Measurements from ENCODE around the gene RAB3D. TPM values are rescaled to one million over a fixed set of nuclear protein-coding genes. Genes with fewer than 3 reads are reported as not detected.
A peak's percentile ranks its signal among the peaks of the same experiment; 100 is the strongest.
"Not testable (repeated sequence)": the region's sequence is repeated elsewhere in the genome, so short reads cannot be mapped to it uniquely, and the experiment has no call there.

The RAB3D gene
- total and polyA plus RNA-seq, 2 donors: 5.1 to 7.8 TPM

- Histone ChIP-seq H3K9me3 (ENCODE audit: control insufficient read depth in 2 of 2, insufficient read depth in 1 of 2, low read length in 1 of 2) (peaks cover 4 to 21% of the 10 kb centered on the region in 2 donors), H3K27me3 (ENCODE audit: control insufficient read depth in 2 of 2, insufficient read depth in 1 of 2, low read length in 1 of 2) (no peaks in the 10 kb centered on the region), H3K36me3 (ENCODE audit: control insufficient read depth in 2 of 2, insufficient read depth in 2 of 2, low read length in 1 of 2) (peaks cover 3 to 7% of the 10 kb centered on the region in 2 donors), H3K27ac (ENCODE audit: low read depth in 1 of 2, low read length in 1 of 2) (peak within 1 kb of the TSS; percentile 77 to 96), H3K4me3 (ENCODE audit: low read length in 2 of 2) (peak within 1 kb of the TSS; percentile 79 to 95), H3K4me1 (ENCODE audit: control insufficient read depth in 2 of 2, insufficient read depth in 2 of 2, low read length in 2 of 2) (peaks cover 16 to 40% of the 10 kb centered on the region in 2 donors)
- WGBS: under 1% methylated on average over 50 of the region's 50 CpGs
- DNase-seq (ENCODE audit: low read depth in 6 of 9, low spot score in 9 of 9): peak; percentile 93 to 100 (median 98)
Observed at GRCh38 chr19:11346104-11346940, 6.9 kb upstream of the RAB3D start, which contains the start of the genes CCDC159 and TMEM205. TSS of gene CCDC159 (plus strand) at chr19:11346519. CDS start at chr19:11346607, 88 bp downstream. TSS of gene TMEM205 (minus strand) at chr19:11346268. CDS start at chr19:11345619, 649 bp downstream.

- Histone ChIP-seq H3K4me3 (ENCODE audit: low read length in 2 of 2) (peak overlapping the region; percentile 79 to 95), H3K36me3 (ENCODE audit: control insufficient read depth in 2 of 2, insufficient read depth in 2 of 2, low read length in 1 of 2) (peaks cover 3 to 10% of the 10 kb centered on the region in 2 donors), H3K27ac (ENCODE audit: low read depth in 1 of 2, low read length in 1 of 2) (peak overlapping the region in 1 of 2 donors; percentile 31), H3K4me1 (ENCODE audit: control insufficient read depth in 2 of 2, insufficient read depth in 2 of 2, low read length in 2 of 2) (peaks cover 16 to 40% of the 10 kb centered on the region in 2 donors), H3K27me3 (ENCODE audit: control insufficient read depth in 2 of 2, insufficient read depth in 1 of 2, low read length in 1 of 2) (no peaks in the 10 kb centered on the region), H3K9me3 (ENCODE audit: control insufficient read depth in 2 of 2, insufficient read depth in 1 of 2, low read length in 1 of 2) (peaks cover 4 to 22% of the 10 kb centered on the region in 2 donors)
- no peak for DNase-seq (ENCODE audit: low read depth in 6 of 9, low spot score in 9 of 9)
- 72% methylated on average over 15 of the region's 15 CpGs for WGBS
Observed at GRCh38 chr19:11345122-11345803, 5.8 kb upstream of the RAB3D start.

- Histone ChIP-seq H3K9me3 (ENCODE audit: control insufficient read depth in 2 of 2, insufficient read depth in 1 of 2, low read length in 1 of 2) (peaks cover 0 to 11% of the 10 kb centered on the region in 2 donors), H3K36me3 (ENCODE audit: control insufficient read depth in 2 of 2, insufficient read depth in 2 of 2, low read length in 1 of 2) (peaks cover 0 to 10% of the 10 kb centered on the region in 2 donors), H3K4me1 (ENCODE audit: control insufficient read depth in 2 of 2, insufficient read depth in 2 of 2, low read length in 2 of 2) (peaks cover 16 to 55% of the 10 kb centered on the region in 2 donors), H3K27me3 (ENCODE audit: control insufficient read depth in 2 of 2, insufficient read depth in 1 of 2, low read length in 1 of 2) (no peaks in the 10 kb centered on the region), H3K27ac (ENCODE audit: low read depth in 1 of 2, low read length in 1 of 2) (no peak overlapping the region), H3K4me3 (ENCODE audit: low read length in 2 of 2) (no peak overlapping the region)
- DNase-seq (ENCODE audit: low read depth in 6 of 9, low spot score in 9 of 9): no peak
- WGBS: 97% methylated on average over 3 of the region's 3 CpGs
Observed at GRCh38 chr19:11342429-11342828, 3.0 kb upstream of the RAB3D start.

- Histone ChIP-seq H3K4me1 (ENCODE audit: control insufficient read depth in 2 of 2, insufficient read depth in 2 of 2, low read length in 2 of 2) (peaks cover 4 to 43% of the 10 kb centered on the region in 2 donors), H3K4me3 (ENCODE audit: low read length in 2 of 2) (peak overlapping the region; percentile 63 to 73), H3K36me3 (ENCODE audit: control insufficient read depth in 2 of 2, insufficient read depth in 2 of 2, low read length in 1 of 2) (peaks cover 8 to 24% of the 10 kb centered on the region in 2 donors), H3K9me3 (ENCODE audit: control insufficient read depth in 2 of 2, insufficient read depth in 1 of 2, low read length in 1 of 2) (peaks cover 0 to 11% of the 10 kb centered on the region in 2 donors), H3K27ac (ENCODE audit: low read depth in 1 of 2, low read length in 1 of 2) (peak overlapping the region in 1 of 2 donors; percentile 81)
- not testable (repeated sequence) for H3K27me3 ChIP-seq (ENCODE audit: control insufficient read depth in 2 of 2, insufficient read depth in 1 of 2, low read length in 1 of 2); DNase-seq (ENCODE audit: low read depth in 6 of 9, low spot score in 9 of 9)
- 93% methylated on average over 8 of the region's 8 CpGs for WGBS
Observed at GRCh38 chr19:11340099-11340467, 626 bp upstream of the RAB3D start.

- Histone ChIP-seq H3K36me3 (ENCODE audit: control insufficient read depth in 2 of 2, insufficient read depth in 2 of 2, low read length in 1 of 2) (peaks cover 13 to 26% of the 10 kb centered on the region in 2 donors), H3K4me3 (ENCODE audit: low read length in 2 of 2) (peak overlapping the region; percentile 63 to 73), H3K4me1 (ENCODE audit: control insufficient read depth in 2 of 2, insufficient read depth in 2 of 2, low read length in 2 of 2) (peaks cover 4 to 33% of the 10 kb centered on the region in 2 donors), H3K27ac (ENCODE audit: low read depth in 1 of 2, low read length in 1 of 2) (peak overlapping the region; percentile 81 to 85), H3K9me3 (ENCODE audit: control insufficient read depth in 2 of 2, insufficient read depth in 1 of 2, low read length in 1 of 2) (peaks cover 0 to 12% of the 10 kb centered on the region in 2 donors), H3K27me3 (ENCODE audit: control insufficient read depth in 2 of 2, insufficient read depth in 1 of 2, low read length in 1 of 2) (no peaks in the 10 kb centered on the region)
- DNase-seq (ENCODE audit: low read depth in 6 of 9, low spot score in 9 of 9): no peak
- WGBS: 43% methylated on average over 21 of the region's 21 CpGs
Observed at GRCh38 chr19:11338569-11339253, 746 bp downstream of the RAB3D start.

- peaks cover 4 to 33% of the 10 kb centered on the region in 2 donors for H3K4me1 ChIP-seq (ENCODE audit: control insufficient read depth in 2 of 2, insufficient read depth in 2 of 2, low read length in 2 of 2)
- 86% methylated on average over 7 of the region's 7 CpGs for WGBS
- peak in 1 of 9 donors; percentile 31 for DNase-seq (ENCODE audit: low read depth in 6 of 9, low spot score in 9 of 9)
- H3K9me3 ChIP-seq (ENCODE audit: control insufficient read depth in 2 of 2, insufficient read depth in 1 of 2, low read length in 1 of 2): peaks cover 0 to 12% of the 10 kb centered on the region in 2 donors
- H3K4me3 ChIP-seq (ENCODE audit: low read length in 2 of 2): peak overlapping the region in 1 of 2 donors; percentile 73
- peak overlapping the region in 1 of 2 donors; percentile 81 for H3K27ac ChIP-seq (ENCODE audit: low read depth in 1 of 2, low read length in 1 of 2)
- no peaks in the 10 kb centered on the region for H3K27me3 ChIP-seq (ENCODE audit: control insufficient read depth in 2 of 2, insufficient read depth in 1 of 2, low read length in 1 of 2)
- H3K36me3 ChIP-seq (ENCODE audit: control insufficient read depth in 2 of 2, insufficient read depth in 2 of 2, low read length in 1 of 2): peaks cover 17 to 26% of the 10 kb centered on the region in 2 donors
Observed at GRCh38 chr19:11338121-11338520, 1.3 kb downstream of the RAB3D start.

GRCh38 chr19:11337080-11337479 lies 2.4 kb downstream of the RAB3D start:
- peaks cover 4 to 33% of the 10 kb centered on the region in 2 donors for H3K4me1 ChIP-seq (ENCODE audit: control insufficient read depth in 2 of 2, insufficient read depth in 2 of 2, low read length in 2 of 2)
- H3K4me3 ChIP-seq (ENCODE audit: low read length in 2 of 2): no peak overlapping the region
- no peak overlapping the region for H3K27ac ChIP-seq (ENCODE audit: low read depth in 1 of 2, low read length in 1 of 2)
- peaks cover 23 to 33% of the 10 kb centered on the region in 2 donors for H3K36me3 ChIP-seq (ENCODE audit: control insufficient read depth in 2 of 2, insufficient read depth in 2 of 2, low read length in 1 of 2)
- H3K9me3 ChIP-seq (ENCODE audit: control insufficient read depth in 2 of 2, insufficient read depth in 1 of 2, low read length in 1 of 2): peaks cover 0 to 12% of the 10 kb centered on the region in 2 donors
- 44% methylated on average over 14 of the region's 14 CpGs for WGBS
- no peak for DNase-seq (ENCODE audit: low read depth in 6 of 9, low spot score in 9 of 9)
- H3K27me3 ChIP-seq (ENCODE audit: control insufficient read depth in 2 of 2, insufficient read depth in 1 of 2, low read length in 1 of 2): no peaks in the 10 kb centered on the region

- H3K36me3 ChIP-seq (ENCODE audit: control insufficient read depth in 2 of 2, insufficient read depth in 2 of 2, low read length in 1 of 2): peaks cover 25 to 30% of the 10 kb centered on the region in 2 donors
- WGBS: 97% methylated on average over 17 of the region's 17 CpGs
- no peak for DNase-seq (ENCODE audit: low read depth in 6 of 9, low spot score in 9 of 9)
Observed at GRCh38 chr19:11335449-11336146, 3.9 kb downstream of the RAB3D start.

More at GRCh38 chr19:11335449-11336146, 3.9 kb downstream of the RAB3D start:
- Histone ChIP-seq H3K9me3 (ENCODE audit: control insufficient read depth in 2 of 2, insufficient read depth in 1 of 2, low read length in 1 of 2) (peaks cover 0 to 7% of the 10 kb centered on the region in 2 donors), H3K27me3 (ENCODE audit: control insufficient read depth in 2 of 2, insufficient read depth in 1 of 2, low read length in 1 of 2) (no peaks in the 10 kb centered on the region), H3K4me1 (ENCODE audit: control insufficient read depth in 2 of 2, insufficient read depth in 2 of 2, low read length in 2 of 2) (peaks cover 4 to 33% of the 10 kb centered on the region in 2 donors), H3K27ac (ENCODE audit: low read depth in 1 of 2, low read length in 1 of 2) (no peak overlapping the region), H3K4me3 (ENCODE audit: low read length in 2 of 2) (no peak overlapping the region)
